ENCODE measurements around the gene SMIM35.

Gene SMIM35

GRCh38 chr11:117998664-117999353 lies 88.0 kb downstream of the SMIM35 start:
- peaks cover 5% of the 10 kb centered on the region; the same call in 1 of the 2 replicates for H3K79me2 ChIP-seq (ENCODE audit: control insufficient read depth, low read length)
- no peak overlapping the region; the same call in 1 of the 2 replicates for H3K27ac ChIP-seq (ENCODE audit: low read depth, low read length)
- peaks cover 75% of the 10 kb centered on the region for H3K4me1 ChIP-seq (ENCODE audit: control insufficient read depth, low read length)
- peaks cover 8% of the 10 kb centered on the region for H3F3A ChIP-seq (ENCODE audit: control insufficient read depth, insufficient read depth)
- H3K36me3 ChIP-seq (ENCODE audit: control insufficient read depth, low read length), result peaks cover 89% of the 10 kb centered on the region
- H3K9me3 ChIP-seq (ENCODE audit: control insufficient read depth, insufficient read depth, low read length), result no peaks in the 10 kb centered on the region
- no peaks in the 10 kb centered on the region for H3K9me2 ChIP-seq (replicated peaks; ENCODE audit: control insufficient read depth, low read length)
- TF ChIP-seq EZH2phosphoT487 (IDR thresholded peaks at IDR 0.05; ENCODE audit: borderline replicate concordance, low read length) (no peak), CTCF (IDR thresholded peaks at IDR 0.05; ENCODE audit: low read depth, low read length, poor library complexity, severe bottlenecking) (no peak)
- no peak overlapping the region for H3K4me2 ChIP-seq (ENCODE audit: low read length)
- H3K4me3 ChIP-seq (ENCODE audit: low read length), result no peak overlapping the region
- H3K27me3 ChIP-seq (ENCODE audit: control insufficient read depth, low read length), result no peaks in the 10 kb centered on the region
- no peaks in the 10 kb centered on the region for H4K20me1 ChIP-seq (ENCODE audit: control insufficient read depth, insufficient read depth, low read depth, low read length)

GRCh38 chr11:117997823-117998579 lies 88.8 kb downstream of the SMIM35 start:
- Histone ChIP-seq H3K27ac (ENCODE audit: low read depth, low read length) (no peak overlapping the region), H3K79me2 (ENCODE audit: control insufficient read depth, low read length) (peaks cover 10% of the 10 kb centered on the region), H3K4me3 (ENCODE audit: low read length) (no peak overlapping the region), H3F3A (ENCODE audit: control insufficient read depth, insufficient read depth) (peaks cover 3% of the 10 kb centered on the region; the same call in 1 of the 2 replicates), H3K36me3 (ENCODE audit: control insufficient read depth, low read length) (peaks cover 94% of the 10 kb centered on the region), H3K27me3 (ENCODE audit: control insufficient read depth, low read length) (no peaks in the 10 kb centered on the region), H3K4me1 (ENCODE audit: control insufficient read depth, low read length) (peaks cover 75% of the 10 kb centered on the region), H3K9me2 (replicated peaks; ENCODE audit: control insufficient read depth, low read length) (no peaks in the 10 kb centered on the region), H4K20me1 (ENCODE audit: control insufficient read depth, insufficient read depth, low read depth, low read length) (no peaks in the 10 kb centered on the region), H3K4me2 (ENCODE audit: low read length) (no peak overlapping the region), H3K9me3 (ENCODE audit: control insufficient read depth, insufficient read depth, low read length) (no peaks in the 10 kb centered on the region)
- TF ChIP-seq EZH2phosphoT487 (IDR thresholded peaks at IDR 0.05; ENCODE audit: borderline replicate concordance, low read length) (no peak), CTCF (IDR thresholded peaks at IDR 0.05; ENCODE audit: low read depth, low read length, poor library complexity, severe bottlenecking) (no peak)

GRCh38 chr11:117997406-117997805 lies 89.4 kb downstream of the SMIM35 start:
- Histone ChIP-seq H4K20me1 (ENCODE audit: control insufficient read depth, insufficient read depth, low read depth, low read length) (no peaks in the 10 kb centered on the region), H3K27ac (ENCODE audit: low read depth, low read length) (no peak overlapping the region), H3K27me3 (ENCODE audit: control insufficient read depth, low read length) (no peaks in the 10 kb centered on the region), H3K4me2 (ENCODE audit: low read length) (no peak overlapping the region), H3K9me3 (ENCODE audit: control insufficient read depth, insufficient read depth, low read length) (no peaks in the 10 kb centered on the region), H3K4me3 (ENCODE audit: low read length) (no peak overlapping the region), H3K4me1 (ENCODE audit: control insufficient read depth, low read length) (peaks cover 75% of the 10 kb centered on the region), H3K79me2 (ENCODE audit: control insufficient read depth, low read length) (peaks cover 16% of the 10 kb centered on the region), H3F3A (ENCODE audit: control insufficient read depth, insufficient read depth) (0 out of 2 replicates have a peak, but pooled peaks cover 3% of the 10 kb centered on the region), H3K36me3 (ENCODE audit: control insufficient read depth, low read length) (peaks cover 98% of the 10 kb centered on the region), H3K9me2 (replicated peaks; ENCODE audit: control insufficient read depth, low read length) (no peaks in the 10 kb centered on the region)
- no peak for TF ChIP-seq EZH2phosphoT487 (IDR thresholded peaks at IDR 0.05; ENCODE audit: borderline replicate concordance, low read length)
- TF ChIP-seq CTCF (IDR thresholded peaks at IDR 0.05; ENCODE audit: low read depth, low read length, poor library complexity, severe bottlenecking), result no peak

Measured in DOHH2 (cell line).